IPS DF 19.7 (cell line): ENCODE data around the gene ZC2HC1C.
A peak's percentile ranks its signal among the peaks of the same experiment; 100 is the strongest.

ENCODE experiments used
- DNase-seq: peaks from one replicate; pipeline ENCODE4 v3.0.0-alpha.2; 2013; ENCODE audit warnings: low read depth, low spot score

ZC2HC1C gene

GRCh38 chr14:75069121-75069810 lies at the start of gene ZC2HC1C:
Gene ZC2HC1C (plus strand): TSS chr14:75069641. CDS start chr14:75070574, 933 bp downstream.
- DNase-seq: peak; percentile 69

GRCh38 chr14:75022655-75023054 lies 46.8 kb upstream of the ZC2HC1C start:
- DNase-seq: no peak

DNA sequence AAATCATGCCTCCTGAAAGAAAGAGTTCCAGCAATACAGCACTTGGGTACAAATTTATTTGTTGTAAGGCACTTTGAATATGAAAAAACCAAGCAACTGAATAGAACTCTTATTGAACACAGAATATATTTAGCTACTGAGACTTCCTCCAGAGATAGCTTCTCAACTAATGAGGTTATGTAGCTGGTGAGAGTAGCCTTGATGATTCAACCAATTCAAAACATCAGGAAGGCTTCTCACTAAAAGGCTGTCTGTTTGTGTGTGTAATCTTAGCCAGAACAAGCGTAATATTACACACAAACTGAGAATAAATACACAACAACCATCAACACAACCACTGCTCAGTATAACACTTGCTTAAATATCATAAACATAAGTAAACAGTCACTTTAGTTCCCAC lies 46.3 kb upstream of the ZC2HC1C start:
- DNase-seq: no peak

- DNase-seq: no peak
Measured at GRCh38 chr14:75025082-75025481, 44.4 kb upstream of the ZC2HC1C start.

GRCh38 chr14:75025876-75026275 lies 43.6 kb upstream of the ZC2HC1C start:
- no peak for DNase-seq

GRCh38 chr14:75030147-75030546 lies 39.3 kb upstream of the ZC2HC1C start:
- DNase-seq: no peak

DNA sequence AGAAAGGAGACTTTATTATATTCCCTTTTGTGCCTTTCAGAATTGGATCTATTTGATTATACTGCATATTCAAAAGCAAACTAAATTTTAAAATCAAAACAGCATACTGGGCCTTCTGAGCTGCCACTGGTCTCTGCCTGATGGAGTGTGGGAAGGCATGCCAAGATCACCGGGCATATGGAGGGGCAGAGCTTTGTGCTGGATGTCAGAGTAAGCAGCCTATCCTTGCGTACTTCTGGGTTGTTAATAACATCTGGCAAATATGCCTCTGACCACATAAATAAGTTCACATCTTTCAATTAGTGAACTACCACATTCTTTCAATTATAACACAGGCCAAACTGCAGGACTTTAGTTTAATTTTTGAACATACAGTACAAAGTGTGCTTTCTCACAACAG lies 36.5 kb upstream of the ZC2HC1C start:
- DNase-seq: no peak

DNA sequence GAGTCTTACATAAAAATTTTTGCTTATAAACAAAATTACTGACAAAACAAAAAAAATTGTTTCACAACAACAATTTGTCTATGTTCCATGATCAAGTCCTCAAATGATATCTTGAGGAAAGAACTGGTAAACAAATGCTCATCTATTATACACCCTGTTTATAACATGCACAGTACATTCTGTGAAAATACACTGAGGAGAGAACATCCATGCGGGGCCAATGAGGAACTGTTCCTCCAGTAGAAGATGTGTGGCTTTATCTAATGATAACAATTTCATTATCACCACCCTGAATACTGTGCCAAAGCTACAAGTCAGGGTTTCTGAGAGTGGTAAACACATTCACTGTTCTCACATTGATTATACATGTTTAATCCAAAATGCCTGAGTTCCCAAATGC lies 28.9 kb upstream of the ZC2HC1C start:
- no peak for DNase-seq

DNA sequence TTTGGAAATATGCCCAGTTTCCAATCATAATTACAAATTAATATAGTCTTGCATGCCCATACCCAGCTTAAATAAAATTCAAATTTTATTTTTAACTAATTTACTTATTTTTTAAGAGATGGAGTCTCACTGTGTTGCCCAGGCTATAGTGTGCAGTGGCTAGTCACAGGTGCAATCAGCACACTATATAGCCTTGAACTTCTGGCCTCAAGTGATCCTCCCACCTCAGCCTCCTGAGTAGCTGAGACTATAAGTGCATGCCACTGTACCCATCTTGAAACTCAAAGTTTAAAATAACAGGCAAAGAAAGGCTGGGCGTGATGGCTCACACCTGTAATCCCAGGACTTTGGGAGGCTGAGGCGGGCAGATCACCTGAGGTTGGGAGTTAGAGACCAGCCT lies 28.5 kb upstream of the ZC2HC1C start:
- DNase-seq: no peak

- DNase-seq: no peak
Measured at GRCh38 chr14:75041613-75042012, 27.8 kb upstream of the ZC2HC1C start.

DNA sequence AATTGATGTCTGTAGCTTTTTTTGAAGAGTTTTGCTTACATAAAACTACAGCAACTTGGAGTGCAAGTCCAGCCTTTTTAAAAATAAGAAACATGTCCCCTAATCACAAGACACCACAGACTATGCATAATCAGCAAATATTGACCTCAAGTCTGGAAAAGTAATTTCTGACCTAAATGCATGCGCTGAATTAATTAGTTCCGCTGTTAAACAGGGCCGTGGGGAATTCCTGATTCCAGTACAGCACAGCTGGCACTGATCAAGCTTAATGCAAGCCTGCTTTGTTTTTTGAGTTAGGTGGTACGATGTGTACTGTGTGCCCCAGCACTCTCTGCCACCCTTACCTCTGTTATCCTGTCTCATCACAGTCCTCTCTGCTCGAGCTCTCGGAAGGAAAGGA lies 27.4 kb upstream of the ZC2HC1C start:
- DNase-seq: no peak

DNA sequence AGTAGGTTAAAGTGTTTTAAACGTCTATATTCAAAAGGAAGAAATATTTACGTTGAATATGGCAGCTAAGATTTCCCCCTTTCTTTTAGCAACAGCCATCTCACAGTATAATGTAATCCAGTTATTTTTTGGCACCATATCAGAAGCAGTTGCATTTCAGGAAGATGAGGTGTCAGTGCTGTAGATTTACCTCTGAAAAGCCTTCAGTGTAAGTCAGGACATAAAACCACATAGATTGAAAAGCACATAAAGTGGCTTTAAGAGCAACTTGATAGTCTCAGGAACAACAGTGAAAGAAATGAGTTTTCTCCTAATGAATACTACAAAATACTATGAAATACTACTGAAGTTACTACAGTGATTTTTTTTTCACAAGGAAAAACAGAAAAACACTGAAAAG lies 25.1 kb upstream of the ZC2HC1C start:
- DNase-seq: no peak

GRCh38 chr14:75044752-75045151 lies 24.7 kb upstream of the ZC2HC1C start:
- DNase-seq: no peak

- no peak for DNase-seq
Measured at GRCh38 chr14:75046275-75046674, 23.2 kb upstream of the ZC2HC1C start.

DNA sequence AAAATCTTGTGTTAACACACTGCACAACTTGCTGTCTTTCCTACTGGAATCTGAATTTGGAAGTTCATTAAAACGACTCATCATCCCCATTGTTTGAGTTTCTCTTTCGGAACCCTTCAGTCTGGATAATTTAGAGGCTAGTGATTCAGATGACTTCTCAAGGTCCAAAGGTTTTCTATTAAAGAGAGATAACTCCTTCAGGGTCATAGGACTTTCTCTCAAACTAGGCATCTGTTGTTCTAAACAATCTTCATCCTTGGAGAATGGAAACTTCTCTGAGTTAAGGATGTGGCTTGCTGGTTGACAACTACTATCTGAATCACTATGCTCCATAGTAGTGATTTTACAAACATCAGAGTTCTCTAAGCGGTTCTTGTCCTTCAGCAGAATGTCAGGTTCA lies 22.5 kb upstream of the ZC2HC1C start:
- DNase-seq: no peak

DNA sequence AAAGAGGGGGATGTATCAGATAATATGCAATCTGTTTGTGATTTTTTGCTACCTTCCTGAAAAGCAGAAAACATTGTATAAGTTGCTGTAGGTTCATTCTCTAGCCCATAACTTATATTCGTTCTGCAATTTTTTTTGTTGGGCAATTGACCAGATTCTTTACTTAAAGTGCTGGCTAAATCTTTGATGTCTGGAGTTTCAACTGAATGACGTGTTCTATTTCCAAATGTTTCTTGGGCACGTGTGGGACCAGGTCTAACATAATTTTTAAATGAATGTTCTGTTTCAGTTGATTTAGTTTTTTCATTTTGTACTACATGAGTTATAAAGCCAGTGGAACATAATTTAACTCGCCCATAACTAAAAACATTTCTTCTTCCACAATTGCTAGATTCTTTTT lies 21.9 kb upstream of the ZC2HC1C start:
- no peak for DNase-seq

DNA sequence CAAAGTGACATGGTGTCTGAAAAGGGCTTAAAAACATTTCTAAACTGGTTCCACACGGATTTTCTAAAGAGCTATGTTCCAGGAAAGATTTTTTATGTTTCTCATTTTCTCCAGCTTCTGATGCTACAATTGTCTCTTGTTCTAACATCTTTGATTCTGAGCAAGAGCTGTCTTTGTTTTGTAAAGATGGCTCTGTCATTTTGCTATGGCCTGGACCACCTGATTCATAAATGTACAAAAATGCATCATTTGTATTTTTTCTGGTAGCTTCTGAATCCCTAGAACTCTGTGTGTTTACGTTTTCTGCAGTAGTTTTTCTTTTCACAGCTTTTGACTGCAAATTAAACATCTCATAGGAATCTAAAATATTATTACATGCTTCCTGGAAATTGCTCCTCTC lies 21.3 kb upstream of the ZC2HC1C start:
- no peak for DNase-seq

GRCh38 chr14:75049136-75049535 lies 20.3 kb upstream of the ZC2HC1C start:
- DNase-seq: no peak

- DNase-seq: no peak
Measured at GRCh38 chr14:75049731-75050201, 19.7 kb upstream of the ZC2HC1C start.

- DNase-seq: peak; percentile 77
Measured at GRCh38 chr14:75050852-75051555, 18.4 kb upstream of the ZC2HC1C start, which contains the start of gene MLH3. Gene MLH3 (minus strand): TSS chr14:75051467. CDS start chr14:75049655, 1,812 bp downstream.

- DNase-seq: no peak
Measured at GRCh38 chr14:75051556-75051899, 17.9 kb upstream of the ZC2HC1C start.

DNA sequence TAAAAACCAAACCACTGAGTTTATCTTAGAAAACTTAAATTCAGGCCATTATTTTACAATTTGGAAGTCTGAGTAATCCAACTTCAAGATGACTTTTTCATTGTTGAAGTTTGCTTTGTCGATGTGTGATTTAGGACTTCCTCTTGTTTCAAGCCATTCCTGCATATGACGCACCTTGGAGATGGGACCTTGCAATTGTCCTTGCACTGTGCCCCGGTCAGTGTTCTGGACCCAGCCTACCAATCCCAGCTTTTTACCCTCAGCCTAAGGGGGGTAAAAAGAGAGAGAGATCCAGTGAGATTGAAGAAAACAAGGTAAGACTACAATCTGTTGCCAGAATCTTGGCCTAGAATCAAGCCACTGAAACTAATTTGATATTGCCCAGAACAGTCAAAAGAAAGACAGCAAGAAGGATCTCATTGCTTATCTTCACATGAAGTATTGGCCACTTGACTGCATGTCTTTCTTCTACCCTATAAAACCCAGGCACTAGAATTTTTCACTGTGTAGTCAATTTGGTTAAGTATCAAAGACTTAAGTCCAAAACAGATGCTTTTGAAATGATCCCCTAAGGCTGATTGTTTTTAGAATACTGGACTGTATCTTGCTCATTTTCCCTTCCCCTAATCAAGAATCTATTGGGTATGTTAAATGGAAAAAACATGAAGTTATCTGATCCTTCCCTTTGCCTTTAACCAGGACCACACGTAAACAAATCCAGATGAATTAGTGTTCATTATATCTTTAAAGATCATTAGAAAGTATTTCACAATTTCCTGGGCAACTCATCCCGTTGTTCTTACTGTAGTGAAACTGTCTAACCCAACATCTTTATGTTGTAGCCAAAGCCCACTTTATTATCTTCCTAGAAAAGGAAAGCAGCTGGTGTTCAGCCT lies 15.8 kb upstream of the ZC2HC1C start:
- DNase-seq: no peak
